HepG2 (cell line): ENCODE results near the gene KANK4. TPM values are rescaled to one million over a fixed set of nuclear protein-coding genes. Genes with fewer than 3 reads are reported as not detected.

Experiments
- ATAC-seq: fragments of 200-7000 bp; cut with Tn5 transposase; 3 replicates; pipeline ENCODE4 v1.9.1; 2020; ENCODE audit warnings: mild to moderate bottlenecking, moderate library complexity
- BruUV-seq: library from RNA; stranded (reverse); fragments of 400-500 nt; replicated peaks from 2 replicates; lab custom pipeline; 2021; lab: Mats Ljungman, UMichigan
- CTCF ChIA-PET: fragments of 300-600 bp; formaldehyde crosslinking; extraction: SDS; loops from one replicate; lab custom pipeline; 2021; ENCODE audit warnings: low total read pairs, inconsistent platforms, low intra/inter-chr PET ratio; lab: Yijun Ruan, JAX
- POLR2A ChIA-PET: fragments of 350-600 bp; sonication (Branson Sonifier 250); formaldehyde crosslinking; loops from one replicate; lab custom pipeline; 2020; ENCODE audit warnings: antibody characterized with exemption, inconsistent platforms; lab: Yijun Ruan, JAX
- DNase-seq: peaks from one replicate; pipeline ENCODE4 v3.0.0-alpha.2; 2015; ENCODE audit warnings: low spot score
- FAIRE-seq: peaks from 3 replicates; lab custom pipeline; 2011; peaks lifted over from hg19 to GRCh38; lab: Jason Lieb, UNC
- H2AFZ ChIP-seq: one replicate; pipeline ENCODE4 v1.6.1; 2011; ENCODE audit warnings: low read length, inconsistent platforms
- H3K27ac ChIP-seq: fragments of 300-600 bp; 3 replicates; pipeline ENCODE4 v1.8.0; 2011; ENCODE audit warnings: mixed run types, mild to moderate bottlenecking, mixed read lengths, low read length, inconsistent platforms; ENCODE audit not compliant: insufficient read depth; ENCODE audit errors: extremely low read length
- H3K27me3 ChIP-seq, 2 experiments: fragments of 200-600 bp in 1 of 2; 2 replicates in 1 of 2; 3 replicates in 1 of 2; pipeline versions ENCODE4 v1.6.0 to v1.8.0; 2011; ENCODE audit warnings: low read length in 2 of 2, mild to moderate bottlenecking in 2 of 2, moderate library complexity in 2 of 2, inconsistent platforms in 1 of 2; ENCODE audit not compliant: insufficient read depth in 2 of 2, control insufficient read depth in 1 of 2
- H3K36me3 ChIP-seq, 2 experiments: fragments of 200-600 bp in 1 of 2; replicated peaks in 1 of 2; 2 replicates in 1 of 2; 3 replicates in 1 of 2; pipeline versions ENCODE4 v1.5.1 to v1.8.0; 2011; ENCODE audit warnings: low read length in 2 of 2, inconsistent platforms in 1 of 2; ENCODE audit not compliant: insufficient read depth in 2 of 2, control insufficient read depth in 1 of 2
- H3K4me1 ChIP-seq: 2 replicates; pipeline ENCODE4 v1.5.1; 2012; ENCODE audit warnings: low read length, inconsistent platforms; ENCODE audit not compliant: insufficient read depth
- H3K4me2 ChIP-seq: 2 replicates; pipeline ENCODE4 v1.6.0; 2011; ENCODE audit warnings: low read depth, low read length, inconsistent platforms
- H3K4me3 ChIP-seq, 3 experiments: fragments of 200-600 bp in 1 of 3; sonication (generic), shearing (Covaris generic) in 1 of 3; replicated peaks in 1 of 3; 2 replicates each; pipeline ENCODE4 v1.5.1; 2011 to 2016; ENCODE audit warnings: low read length in 3 of 3, inconsistent platforms in 2 of 3, low read depth in 2 of 3, mild to moderate bottlenecking in 2 of 3, control low read depth in 1 of 3, mixed read lengths in 1 of 3; ENCODE audit not compliant: insufficient read depth in 1 of 3
- H3K79me2 ChIP-seq: one replicate; pipeline ENCODE4 v1.6.1; 2011; ENCODE audit warnings: low read length, inconsistent platforms; ENCODE audit not compliant: insufficient read depth
- H3K9ac ChIP-seq: 2 replicates; pipeline ENCODE4 v1.6.0; 2011; ENCODE audit warnings: mild to moderate bottlenecking, low read depth, low read length, inconsistent platforms; ENCODE audit not compliant: insufficient read depth
- H3K9me3 ChIP-seq: 2 replicates; pipeline ENCODE4 v1.5.1; 2012; ENCODE audit warnings: mild to moderate bottlenecking, low read length
- H4K20me1 ChIP-seq: 2 replicates; pipeline ENCODE4 v1.6.0; 2011; ENCODE audit warnings: inconsistent platforms, mild to moderate bottlenecking, low read length, moderate library complexity; ENCODE audit not compliant: insufficient read depth
- DRAP1 ChIP-seq: IDR thresholded peaks from 2 replicates; pipeline ENCODE4 v1.6.1; 2016; ENCODE audit warnings: missing genetic modification reagents, missing compliant biosample characterization
- NR0B2 ChIP-seq: sonication (generic); formaldehyde crosslinking; IDR thresholded peaks from 2 replicates; pipeline ENCODE4 v1.4.0; 2020; ENCODE audit warnings: mild to moderate bottlenecking, missing genetic modification reagents
- PAWR ChIP-seq: sonication (generic); formaldehyde crosslinking; IDR thresholded peaks from 2 replicates; pipeline ENCODE4 v1.4.0; 2020; ENCODE audit warnings: missing genetic modification reagents, mild to moderate bottlenecking, borderline replicate concordance
- TARDBP ChIP-seq: sonication (generic); formaldehyde crosslinking; IDR thresholded peaks from 2 replicates; pipeline ENCODE4 v1.8.0; 2022; ENCODE audit warnings: mild to moderate bottlenecking, missing genetic modification reagents
- TFDP1 ChIP-seq: IDR thresholded peaks from 2 replicates; pipeline ENCODE4 v1.6.1; 2016; ENCODE audit warnings: missing compliant biosample characterization, missing genetic modification reagents, borderline replicate concordance
- ZBTB39 ChIP-seq: sonication (generic); formaldehyde crosslinking; IDR thresholded peaks from 2 replicates; pipeline ENCODE4 v1.5.0; 2020; ENCODE audit warnings: missing genetic modification reagents
- ZMAT3 ChIP-seq: sonication (generic); formaldehyde crosslinking; conservative IDR thresholded peaks from 2 replicates; pipeline ENCODE4 v1.7.0; 2021; ENCODE audit warnings: missing genetic modification reagents
- ZNF124 ChIP-seq: sonication (generic); formaldehyde crosslinking; IDR thresholded peaks from 2 replicates; pipeline ENCODE4 v1.4.0; 2020; ENCODE audit warnings: missing genetic modification reagents
- ZNF746 ChIP-seq: sonication (generic); formaldehyde crosslinking; IDR thresholded peaks from 2 replicates; pipeline ENCODE4 v1.8.0; 2022; ENCODE audit warnings: mild to moderate bottlenecking, missing genetic modification reagents
- ZNF878 ChIP-seq: sonication (generic); formaldehyde crosslinking; IDR thresholded peaks from 2 replicates; pipeline ENCODE4 v1.8.1; 2023; ENCODE audit warnings: mild to moderate bottlenecking, missing genetic modification reagents, moderate library complexity
- WGBS: methylation state at CpG from one replicate; pipeline ENCODE4 v1.1.6; 2017; ENCODE audit warnings: low lambda C conversion rate; 5-methylcytosine and 5-hydroxymethylcytosine counted together
- in situ Hi-C: cut with HindIII; loops from 2 replicates; pipeline ENCODE4 v1.10.0; 2017; ENCODE audit warnings: low pct_unique_long_range_greater_than_20kb; ENCODE audit not compliant: extremely low pct_ligation_motif_present
- intact Hi-C: fragments of 100-400 bp; cut with micrococcal nuclease; formaldehyde crosslinking; loops from one replicate; pipeline ENCODE4 v1.10.0; 2022; ENCODE audit not compliant: unreplicated experiment
- polyA plus RNA-seq, 8 experiments: library from polyadenylated mRNA; depleted of rRNA in 3 of 8; stranded (reverse) in 7 of 8; unstranded in 1 of 8; fragments of >200 nt; fragmentation: Illumina TruSeq in 4 of 8; extraction: Trizol in 4 of 8; gene quantifications; 2 replicates each; pipeline versions ENCODE4 v1.2.1 to v1.2.3, GENCODE V29; 2011 to 2016; ENCODE audit warnings: low read depth in 4 of 8, missing spikeins in 1 of 8, mixed read lengths in 1 of 8; ENCODE audit not compliant: insufficient read depth in 1 of 8
- total RNA-seq, 5 experiments: library from RNA; depleted of rRNA; stranded (reverse); fragments of >200 nt; fragmentation: Illumina TruSeq; extraction: Trizol; gene quantifications; 2 replicates each; pipeline ENCODE4 v1.2.3, GENCODE V29; 2016; ENCODE audit warnings: low read depth in 1 of 5

Gene KANK4
- total and polyA plus RNA-seq, 2 of the 13 experiments (the other 11 are each of a cell fraction or from before 2014, with no cell fraction given), result 16.1 to 25.7 TPM

GRCh38 chr1:62263814-62264353 lies 55.4 kb downstream of the KANK4 start:
- CTCF ChIA-PET, result no interaction called here
- Histone ChIP-seq H3K79me2 (no peaks in the 10 kb centered on the region), H4K20me1 (no peaks in the 10 kb centered on the region), H2AFZ (no peak overlapping the region), H3K9ac (no peak overlapping the region), H3K36me3 (peaks cover 10 to 56% of the 10 kb centered on the region in 2 experiments), H3K9me3 (no peaks in the 10 kb centered on the region), H3K4me1 (no peaks in the 10 kb centered on the region), H3K4me3 (no peak overlapping the region), H3K4me2 (no peak overlapping the region), H3K27me3 (no peaks in the 10 kb centered on the region), H3K27ac (no peak overlapping the region)
- FAIRE-seq (no peak), ATAC-seq (no peak), DNase-seq (no peak)
- no peak for TF ChIP-seq TFDP1
- no peak for TF ChIP-seq TARDBP (CRISPR knock-in tag)
- TF ChIP-seq ZBTB39, result no peak
- no peak for TF ChIP-seq PAWR (CRISPR knock-in tag)
- no peak for TF ChIP-seq ZNF124 (CRISPR knock-in tag)
- no peak for TF ChIP-seq ZMAT3 (CRISPR knock-in tag)
- no peak for TF ChIP-seq ZNF878 (CRISPR knock-in tag)
- no peak for TF ChIP-seq DRAP1 (CRISPR knock-in tag)
- no peak for TF ChIP-seq ZNF746 (CRISPR knock-in tag)
- no peak for TF ChIP-seq NR0B2 (CRISPR knock-in tag)
- 83% methylated on average over 11 of the region's 13 CpGs for WGBS
- no TSS peak for BruUV-seq
- intact Hi-C loops, result no loop called here
- in situ Hi-C loops, result no loop called here
- POLR2A ChIA-PET, result no interaction called here
